Glomerular endothelial cell (primary cell): Measurements from ENCODE around the gene RNF152. TPM values are rescaled to one million over a fixed set of nuclear protein-coding genes. Genes with fewer than 3 reads are reported as not detected.

ENCODE experiments used
- DNase-seq: peaks from one replicate; pipeline ENCODE4 v3.0.0-alpha.2; 2011; ENCODE audit warnings: low read depth, low spot score; ENCODE audit errors: extremely low read depth
- total RNA-seq: library from RNA; depleted of rRNA; stranded (reverse); fragments of >200 nt; gene quantifications from 2 replicates; pipeline ENCODE4 v1.2.3, GENCODE V29; 2015

Gene RNF152
- total RNA-seq, 1 donor from 2014 or later = 59.6 TPM

DNA sequence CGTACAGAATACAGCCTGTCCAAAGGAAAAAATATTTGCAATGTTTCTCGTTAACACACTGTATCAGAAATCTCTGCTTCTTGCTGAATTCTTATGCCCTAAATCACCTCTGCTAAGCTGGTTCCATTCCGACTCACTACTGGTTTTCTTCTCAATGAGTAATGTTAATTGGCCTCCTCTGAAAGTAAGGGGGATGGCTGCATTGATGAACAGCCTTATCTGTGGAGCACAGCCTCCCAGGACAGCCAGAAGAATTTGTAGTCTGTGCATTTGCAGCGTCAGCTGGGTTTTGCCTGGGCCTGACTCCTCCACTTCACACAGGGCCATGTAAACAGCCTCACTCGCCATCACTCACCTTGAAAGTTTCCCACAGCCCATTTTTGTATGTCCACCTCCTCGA, 127.7 kb downstream of the RNF152 start:
- no peak for DNase-seq

DNA sequence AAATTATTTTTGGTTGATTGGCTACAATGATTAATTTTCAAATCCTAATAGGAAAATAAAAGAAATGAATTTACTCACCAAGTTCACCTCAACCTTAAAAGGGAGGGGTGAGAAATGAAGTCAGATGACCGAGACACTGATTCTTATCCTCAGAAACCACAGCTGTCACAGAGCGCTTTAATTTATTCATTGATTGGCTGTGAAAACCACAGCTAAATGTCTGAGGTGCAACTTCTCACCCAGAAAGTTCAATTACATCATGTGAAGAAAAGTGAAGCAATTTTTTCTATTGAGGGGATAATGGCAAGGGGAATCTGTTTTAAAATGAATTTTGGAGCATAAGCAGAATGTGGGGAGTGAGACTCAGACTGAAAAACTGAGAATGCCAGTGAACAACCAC, 128.4 kb downstream of the RNF152 start:
- no peak for DNase-seq

DNA sequence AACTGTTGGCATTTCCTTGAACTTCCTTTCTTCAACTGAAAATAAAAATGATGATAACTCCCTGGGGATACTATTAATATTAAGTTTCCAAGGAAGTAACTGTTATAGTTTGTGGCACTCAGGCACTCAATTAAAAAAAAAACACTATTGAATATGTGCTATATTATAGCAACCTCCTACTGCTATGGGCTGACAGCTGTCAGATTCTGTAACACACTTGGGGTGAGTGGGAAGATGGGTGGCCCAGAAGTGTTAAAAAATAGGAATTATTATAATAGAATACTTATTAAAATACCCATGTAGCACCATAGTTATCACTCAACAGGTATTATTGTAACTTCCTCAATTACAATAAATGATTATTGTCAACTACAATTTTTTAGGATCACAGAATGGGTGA, 130.9 kb downstream of the RNF152 start:
- DNase-seq = no peak
